ENCODE data around the gene AFAP1L2.

The AFAP1L2 gene

DNA sequence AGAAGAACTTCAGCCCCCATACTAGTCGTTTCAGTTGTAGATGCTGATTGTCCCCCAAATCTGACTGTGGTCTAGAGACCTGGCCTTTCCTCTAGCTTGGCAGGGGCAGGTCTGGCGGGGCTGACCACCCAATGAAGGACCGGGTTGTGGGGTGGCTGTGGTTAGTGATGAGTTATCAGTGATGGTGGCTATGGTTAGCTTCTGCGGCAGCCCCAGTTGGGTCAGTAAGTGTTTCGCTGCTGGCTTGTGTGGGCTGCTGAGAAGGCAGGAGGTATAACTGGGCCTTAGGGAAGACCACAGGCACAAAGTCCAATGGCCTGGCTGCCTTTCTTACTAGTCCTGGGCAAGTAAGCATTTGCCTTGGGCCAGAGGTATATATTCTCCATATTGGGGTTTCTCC lies 143.9 kb downstream of the AFAP1L2 start:
- no peak for DNase-seq

DNA sequence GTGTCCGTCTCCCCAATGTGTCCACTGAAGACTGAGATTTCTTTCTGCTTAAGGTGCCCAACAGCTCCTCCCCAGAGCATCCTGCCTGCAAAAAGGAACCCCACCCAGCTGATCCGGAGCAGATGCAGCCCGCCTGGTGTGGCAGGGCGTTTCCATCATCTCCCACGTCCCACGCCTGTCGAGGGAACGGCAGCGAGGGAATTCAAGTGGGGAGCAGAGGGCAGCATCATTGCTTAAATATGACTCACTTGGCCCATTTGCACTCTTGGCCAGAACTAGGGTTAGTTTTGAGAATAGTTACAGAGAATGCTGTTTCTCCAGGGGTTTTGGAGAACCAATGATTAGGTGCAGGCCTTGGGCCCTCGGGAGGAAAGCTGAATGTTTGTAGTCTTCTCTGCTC lies 144.5 kb downstream of the AFAP1L2 start:
- no peak for DNase-seq

DNA sequence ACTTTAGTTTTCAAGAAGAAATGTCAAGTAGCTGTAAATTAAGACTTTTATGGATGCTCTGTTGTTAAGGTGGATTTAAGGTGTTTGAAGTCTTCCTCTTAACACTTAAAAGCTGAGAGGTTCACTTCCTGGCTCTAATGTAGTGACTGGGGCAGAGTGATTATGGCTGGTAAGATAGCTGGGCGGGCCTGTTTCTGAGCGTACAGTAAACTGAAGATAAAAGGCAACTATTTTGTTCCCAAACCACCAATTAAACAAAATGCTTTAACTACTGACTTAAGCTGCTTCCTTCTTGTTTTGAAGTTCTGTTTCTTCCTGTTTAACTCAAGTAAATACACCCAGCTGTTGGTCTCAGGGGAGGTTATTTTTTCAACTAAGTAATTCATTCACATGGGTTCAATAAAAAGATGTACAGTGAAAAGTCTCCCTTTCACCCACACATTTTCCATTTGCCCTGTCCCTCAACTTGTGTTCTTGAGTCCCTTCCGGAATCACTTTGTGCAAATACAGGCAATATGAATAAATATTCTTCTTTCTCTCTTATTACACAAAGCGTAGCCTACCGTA lies 145.9 kb downstream of the AFAP1L2 start:
- no peak for DNase-seq

DNA sequence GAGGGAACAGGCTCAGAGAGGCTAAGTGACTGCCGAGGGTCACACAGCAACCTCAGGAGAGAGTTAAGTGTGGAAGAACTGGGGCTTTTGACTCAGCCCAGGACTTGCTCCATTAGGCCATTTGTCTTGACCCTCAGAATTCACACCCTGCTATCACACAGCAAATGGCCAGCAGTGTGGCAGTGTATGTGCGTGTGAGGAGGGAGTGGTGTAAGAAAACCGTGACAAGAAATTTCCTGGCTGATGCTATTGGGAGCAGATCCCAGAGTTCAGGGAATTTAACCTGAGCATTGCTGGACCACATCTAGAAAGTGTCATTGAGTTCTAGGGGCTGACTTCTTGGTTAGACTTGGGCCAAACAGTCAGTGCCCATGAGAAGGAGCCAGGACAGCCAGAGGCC lies 146.8 kb downstream of the AFAP1L2 start:
- DNase-seq: no peak

DNA sequence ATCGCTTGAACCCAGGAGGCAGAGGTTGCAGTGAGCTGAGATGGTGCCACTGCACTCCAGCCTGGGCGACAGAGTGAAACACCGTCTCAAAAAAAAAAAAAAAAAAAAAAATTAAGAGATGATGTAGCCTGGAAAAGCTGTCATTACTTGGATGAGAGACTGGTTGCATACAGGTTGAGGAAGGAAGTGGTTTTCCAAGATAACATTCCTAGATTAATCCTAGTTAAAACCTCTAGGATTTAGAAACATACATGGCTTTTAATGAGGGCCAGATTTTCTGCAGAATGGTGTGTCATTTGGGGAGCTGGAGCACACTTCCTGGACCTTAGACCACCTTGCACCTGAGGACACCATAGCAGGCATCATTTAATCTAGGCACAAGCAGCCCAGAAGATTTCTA lies 147.5 kb downstream of the AFAP1L2 start:
- no peak for DNase-seq

DNA sequence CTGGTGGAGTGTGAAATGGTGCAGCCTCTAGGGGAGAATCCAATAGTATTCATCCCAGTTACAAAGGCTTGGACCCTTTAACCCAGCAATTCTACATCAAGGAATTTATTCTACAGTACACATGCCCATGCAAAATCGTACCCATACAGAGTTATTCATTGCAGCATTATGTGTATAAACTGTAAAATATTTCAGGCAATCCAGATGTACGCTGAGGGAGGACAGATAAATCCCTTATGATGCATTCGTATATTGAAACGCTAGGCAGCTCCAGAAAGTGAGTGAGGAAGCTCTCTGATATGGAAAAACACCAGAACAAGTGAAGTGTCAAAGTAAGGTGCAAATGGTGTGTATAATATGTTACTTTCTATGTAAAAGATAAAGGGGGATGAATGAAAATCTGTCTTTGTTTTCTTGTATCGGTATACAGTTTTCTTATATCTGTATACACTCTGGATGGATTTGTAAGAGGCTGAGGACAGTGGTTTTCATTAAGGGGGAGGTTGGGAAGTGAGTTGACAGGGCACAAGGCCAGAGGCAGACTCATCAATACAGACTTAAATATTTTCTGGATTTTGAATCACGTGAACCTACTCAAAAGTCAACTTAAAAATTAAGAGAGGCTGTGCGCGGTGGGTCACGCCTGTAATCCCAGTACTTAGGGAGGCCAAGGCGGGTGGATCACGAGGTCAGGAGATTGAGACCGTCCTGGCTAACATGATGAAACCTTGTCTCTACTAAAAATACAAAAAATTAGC lies 148.1 kb downstream of the AFAP1L2 start:
- no peak for DNase-seq

DNA sequence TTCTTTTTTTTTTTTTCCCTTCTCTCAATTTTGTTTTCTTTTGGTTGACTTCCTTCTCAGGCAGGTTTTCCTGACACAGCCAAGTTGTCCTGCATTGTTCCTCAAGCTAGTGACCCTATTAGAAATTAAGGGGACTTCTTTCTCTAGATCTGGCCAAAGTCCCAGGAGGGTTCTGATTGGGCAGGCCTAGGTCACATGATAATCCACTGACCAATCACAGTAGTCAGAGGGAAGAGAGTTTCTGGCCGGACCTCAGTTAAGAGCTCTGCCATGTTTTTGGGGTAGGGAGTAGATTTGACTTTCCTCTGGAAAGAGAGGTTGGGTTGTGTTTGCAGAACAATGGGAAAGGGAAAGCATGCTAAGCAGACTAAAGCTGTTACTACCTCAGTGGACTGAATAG lies 149.1 kb downstream of the AFAP1L2 start:
- no peak for DNase-seq

DNA sequence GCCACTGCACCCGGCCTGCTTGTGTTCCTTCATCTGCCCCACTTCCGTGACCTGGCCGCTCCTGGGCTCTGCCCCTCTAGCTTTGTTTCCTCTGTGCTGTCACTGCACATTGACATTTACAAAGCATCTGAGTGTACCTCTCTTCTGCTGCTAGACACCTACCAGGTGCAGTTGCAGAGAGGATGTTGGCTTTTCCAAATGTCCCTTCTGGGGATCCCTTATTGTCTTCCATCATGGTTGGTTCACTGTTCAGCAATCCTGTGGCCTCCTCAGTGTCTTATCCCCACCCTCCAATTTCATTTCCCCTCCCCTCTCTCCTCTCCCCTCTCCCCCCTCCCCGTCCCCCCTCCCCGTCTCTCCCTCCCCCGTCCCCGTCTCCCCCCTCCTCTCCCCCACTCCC lies 151.4 kb downstream of the AFAP1L2 start:
- DNase-seq: no peak

DNA sequence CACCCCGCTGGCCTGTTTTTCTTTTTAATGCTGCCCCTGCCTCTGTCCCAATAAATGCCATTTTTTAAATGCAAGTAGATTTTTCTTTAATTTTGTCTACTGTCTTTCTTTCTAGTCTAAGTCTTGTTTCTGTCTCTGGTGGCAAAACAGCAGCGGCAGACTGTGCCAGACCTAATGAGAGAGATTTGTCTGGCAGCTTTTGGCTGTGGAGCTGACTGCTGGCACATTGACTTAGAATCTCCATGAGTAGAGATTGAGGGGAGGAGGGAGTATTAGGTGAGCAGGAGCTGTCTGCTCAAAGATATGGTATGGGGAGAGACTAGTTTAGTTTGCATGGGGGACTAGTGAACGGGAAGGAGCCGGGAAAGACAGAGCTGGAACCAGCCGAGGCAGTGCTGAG lies 152.2 kb downstream of the AFAP1L2 start:
- DNase-seq: no peak

DNA sequence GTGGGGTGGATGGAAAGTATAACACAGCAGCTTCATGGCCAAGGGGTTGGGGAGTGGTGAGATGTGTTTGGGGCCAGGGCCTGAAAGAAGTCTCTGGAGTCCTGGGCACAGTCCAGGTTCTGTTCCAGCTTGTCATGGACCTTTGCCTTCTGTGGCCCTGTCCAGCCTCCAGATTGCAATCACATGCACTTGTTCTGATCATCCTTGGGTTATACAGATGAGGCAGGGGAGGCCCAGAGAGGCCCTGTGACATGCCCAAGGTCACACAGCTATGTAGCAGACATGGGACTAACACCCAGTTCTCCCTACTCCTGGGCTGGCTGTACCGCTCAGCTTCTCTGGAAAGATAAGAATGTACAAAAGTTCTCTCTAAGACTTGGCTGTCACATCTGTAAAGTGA lies 153.6 kb downstream of the AFAP1L2 start:
- DNase-seq: no peak

DNA sequence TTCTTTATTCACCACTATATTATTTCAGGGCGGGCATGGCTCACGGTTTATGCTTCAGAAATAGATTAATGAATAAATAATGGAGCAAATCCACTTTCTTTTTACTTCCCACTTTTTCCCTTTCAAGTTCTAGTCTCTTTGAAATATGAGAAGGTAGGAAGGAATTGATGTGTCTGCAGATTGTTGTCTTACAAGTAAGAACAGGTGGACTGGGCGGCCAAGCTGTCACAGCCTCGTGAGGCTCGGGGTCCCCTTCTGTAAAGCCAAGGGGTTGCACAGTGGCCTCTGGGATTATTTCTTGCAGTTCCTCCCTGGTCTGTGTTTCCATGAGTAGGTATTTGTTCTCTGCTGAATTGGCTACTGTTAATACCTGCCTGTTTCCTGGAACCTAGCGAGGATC lies 154.1 kb downstream of the AFAP1L2 start:
- DNase-seq: no peak

DNA sequence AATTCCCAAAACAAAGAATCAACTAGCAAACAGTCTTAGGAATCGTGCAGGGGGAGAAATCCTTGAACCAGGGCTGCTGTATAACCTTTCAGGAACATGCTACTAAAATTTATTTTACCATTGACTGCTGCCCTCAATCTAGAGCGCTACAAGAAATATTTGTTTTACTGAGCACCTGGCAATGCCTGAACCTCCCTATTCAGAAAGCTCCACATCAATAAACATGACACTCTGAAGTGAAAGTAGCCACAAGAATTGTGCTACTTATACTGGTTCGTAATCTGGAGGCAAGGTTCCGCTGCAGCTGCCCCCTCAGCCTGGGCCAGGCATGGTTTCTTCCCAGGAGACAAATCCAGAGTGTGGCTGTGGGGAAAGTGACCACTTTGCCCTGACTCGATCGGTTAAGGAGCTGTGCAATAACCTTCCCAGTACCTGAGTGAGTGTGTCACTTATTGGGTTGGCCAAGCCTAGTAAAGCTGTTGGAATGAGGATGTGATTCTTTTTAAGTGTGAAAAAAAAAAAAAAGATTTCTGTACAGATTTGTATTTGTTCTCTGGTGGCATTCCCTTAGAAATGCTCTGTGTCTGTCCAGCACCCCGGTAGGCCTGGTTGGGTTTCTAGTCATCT lies 157.5 kb downstream of the AFAP1L2 start:
- DNase-seq: no peak

DNA sequence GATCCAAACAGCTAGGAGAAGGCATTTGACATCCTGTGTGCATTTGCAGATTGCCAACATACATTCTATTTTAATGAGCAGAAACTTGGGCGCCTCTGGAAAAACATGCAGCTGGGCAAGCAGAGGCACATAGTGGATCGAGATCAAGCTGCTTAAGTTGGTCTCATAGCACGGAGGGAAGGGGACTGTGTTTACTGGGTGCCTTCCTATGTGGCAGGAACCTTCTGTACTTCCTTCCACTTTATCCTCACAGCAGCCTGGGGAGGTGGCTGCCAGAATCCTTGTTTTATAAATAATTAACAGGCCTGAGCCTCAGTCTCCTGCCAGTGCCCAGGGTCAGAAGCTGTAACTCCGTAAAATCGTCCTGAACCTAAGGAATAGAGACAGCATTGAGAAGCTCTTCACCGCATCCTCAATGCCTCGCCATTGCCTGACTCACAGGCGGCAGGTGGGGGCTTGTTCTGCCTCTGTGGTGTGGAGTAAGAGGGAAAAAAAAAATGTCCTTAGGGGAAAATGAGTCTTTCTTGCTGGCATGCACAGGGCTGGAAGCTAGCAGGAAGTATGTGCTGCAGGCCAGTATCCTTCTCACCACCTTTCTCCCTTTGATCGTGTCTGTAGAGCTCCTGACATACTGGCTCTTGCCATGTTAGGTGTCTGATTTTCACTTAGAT lies 159.0 kb downstream of the AFAP1L2 start:
- no peak for DNase-seq

Measured in CD4-positive, alpha-beta T cell treated with Interleukin-6 for 4 hours (primary cell).